NCI-H146 treated with DMSO at 0.1 percent for 48 hours (cell line): ENCODE results near the gene CRYAA.
"Not testable (repeated sequence)": the region's sequence is repeated elsewhere in the genome, so short reads cannot be mapped to it uniquely, and the experiment has no call there.

Experiments used
- DNase-seq: peaks from one replicate; lab custom pipeline; 2025; ENCODE audit not compliant: unreplicated experiment; lab: John Stamatoyannopoulos, UW

The CRYAA gene

DNA sequence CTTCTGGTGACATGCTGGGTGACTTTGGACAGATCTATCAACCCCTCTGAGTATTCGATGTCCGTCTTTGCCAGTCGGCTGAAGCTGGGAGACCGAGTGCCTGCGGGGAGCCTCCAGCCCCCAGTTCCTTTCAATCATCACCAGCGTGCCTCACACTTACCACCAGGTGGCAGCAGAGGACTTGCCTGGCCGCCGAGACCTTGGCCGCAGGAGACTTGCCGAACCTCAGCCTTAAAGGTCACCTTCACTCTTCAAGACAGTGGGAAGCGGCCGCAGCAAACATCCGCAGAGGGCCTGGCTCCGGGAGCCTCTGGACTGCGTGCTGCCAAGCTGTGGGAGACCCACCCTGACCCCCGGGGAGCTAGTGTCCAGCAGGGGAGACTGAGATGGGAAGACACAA is 7.8 kb downstream of the CRYAA start:
- DNase-seq: not testable (repeated sequence)

DNA sequence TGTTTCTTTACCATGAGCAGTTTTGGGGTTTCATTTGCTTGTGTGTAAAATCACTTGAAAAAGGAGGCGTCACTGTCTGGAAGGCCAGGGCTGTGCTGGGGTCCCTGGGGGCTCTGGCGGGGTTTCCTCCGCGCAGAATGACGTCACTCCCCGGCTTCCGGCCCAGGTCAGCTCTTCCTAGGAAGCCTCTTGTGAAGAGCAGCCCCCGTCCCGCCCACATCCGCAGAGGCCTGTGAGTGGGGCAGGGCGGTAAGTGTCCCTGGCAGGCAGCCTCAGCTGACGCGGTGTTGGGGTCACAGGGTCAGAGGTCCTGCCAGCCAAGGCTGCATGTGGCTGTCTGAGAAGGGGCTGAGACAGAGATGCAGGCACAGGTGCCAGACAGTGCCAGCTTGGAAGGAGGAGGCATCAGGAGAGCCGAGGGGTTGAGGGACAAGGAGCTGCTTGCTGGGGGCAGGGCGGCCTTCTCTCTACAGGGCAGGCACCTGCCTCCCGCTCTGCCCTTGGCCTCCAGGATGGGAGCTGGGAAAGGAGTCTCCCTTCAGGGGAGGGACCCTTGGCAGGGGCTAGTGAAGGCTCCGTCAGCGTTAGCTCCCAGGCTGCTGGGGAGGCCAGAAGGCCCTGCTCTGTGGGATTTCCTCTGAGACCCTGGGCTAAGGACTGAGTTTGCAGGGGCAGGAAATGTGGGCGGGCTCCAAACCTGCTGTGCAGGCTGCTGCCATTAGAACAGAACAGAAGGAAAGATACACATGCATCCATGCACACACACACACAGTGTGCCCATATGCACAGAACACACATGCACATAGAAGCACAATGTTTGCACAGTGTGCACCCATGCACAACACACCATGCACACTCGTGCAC is 8.5 kb downstream of the CRYAA start:
- not testable (repeated sequence) for DNase-seq

DNA sequence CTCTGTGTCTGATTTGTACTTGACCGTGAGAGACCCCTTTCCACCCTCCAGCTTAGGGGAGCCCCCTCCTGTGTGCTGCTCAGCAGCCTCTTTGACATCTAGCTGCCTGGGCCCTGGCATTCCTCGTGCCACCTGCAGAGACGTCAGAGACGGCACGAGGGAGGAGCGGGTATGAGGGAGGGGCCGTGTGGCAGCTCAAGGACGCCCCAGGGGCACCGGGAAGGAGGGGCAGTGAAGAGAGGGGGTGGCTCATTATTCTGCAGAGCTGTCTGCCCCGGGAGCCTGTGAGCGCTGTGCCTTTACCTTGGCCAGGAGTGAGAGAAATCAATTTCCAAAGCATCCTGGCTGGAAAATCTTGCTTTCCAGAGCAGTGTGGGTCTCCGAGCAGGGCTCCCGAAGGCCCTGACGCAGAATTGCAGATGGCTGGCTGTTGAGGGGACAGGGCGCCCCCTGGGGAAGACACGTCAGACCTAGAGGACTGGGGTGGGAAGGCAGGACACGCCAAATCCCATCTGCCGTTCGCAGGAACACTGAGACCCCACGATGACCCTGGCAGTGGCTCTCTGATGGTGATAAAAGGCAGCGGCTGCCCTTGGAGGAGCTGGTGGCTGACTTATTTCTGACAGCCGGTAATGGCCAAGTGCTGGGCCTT is 9.5 kb downstream of the CRYAA start:
- DNase-seq: not testable (repeated sequence)

DNA sequence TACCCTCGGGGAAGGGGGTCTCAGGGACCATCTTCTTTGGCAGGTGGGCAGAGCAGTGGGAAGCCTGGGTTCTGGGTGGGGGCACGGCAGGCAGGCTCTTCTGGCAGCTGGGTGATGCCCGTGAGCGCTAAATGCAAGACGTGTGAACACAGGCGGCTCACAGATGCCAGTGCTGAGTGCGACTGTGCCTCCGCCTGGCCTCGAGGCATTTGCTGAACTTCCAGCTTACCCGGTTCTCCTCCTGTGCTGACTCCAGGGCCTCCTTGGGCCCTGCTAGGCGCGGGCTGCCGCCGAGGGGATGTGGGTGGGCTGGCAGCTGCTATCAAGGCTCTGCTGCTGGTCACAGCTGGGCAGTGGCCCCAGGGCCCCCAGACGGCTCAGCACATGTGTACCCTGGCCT is 12.2 kb downstream of the CRYAA start:
- not testable (repeated sequence) for DNase-seq

DNA sequence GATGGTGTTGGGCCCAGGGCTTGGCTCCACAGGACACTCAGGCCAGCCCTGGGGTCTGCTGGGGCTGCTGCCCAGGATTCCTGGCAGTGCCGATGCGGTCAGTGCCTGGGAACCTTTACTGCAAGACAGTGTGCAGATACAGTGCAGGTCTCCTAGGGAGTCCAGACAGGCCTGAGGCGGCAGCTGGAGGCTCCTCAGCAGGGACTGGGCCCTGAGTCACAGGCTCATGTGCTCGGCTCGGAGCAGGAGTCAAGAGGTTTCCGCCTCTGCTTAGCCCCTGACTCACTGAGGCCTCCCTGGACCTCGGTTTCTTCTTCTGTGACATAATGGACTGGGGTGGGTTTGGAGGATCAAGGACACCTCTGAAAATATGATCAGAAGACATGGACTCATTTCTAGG is 18.5 kb downstream of the CRYAA start:
- not testable (repeated sequence) for DNase-seq

DNA sequence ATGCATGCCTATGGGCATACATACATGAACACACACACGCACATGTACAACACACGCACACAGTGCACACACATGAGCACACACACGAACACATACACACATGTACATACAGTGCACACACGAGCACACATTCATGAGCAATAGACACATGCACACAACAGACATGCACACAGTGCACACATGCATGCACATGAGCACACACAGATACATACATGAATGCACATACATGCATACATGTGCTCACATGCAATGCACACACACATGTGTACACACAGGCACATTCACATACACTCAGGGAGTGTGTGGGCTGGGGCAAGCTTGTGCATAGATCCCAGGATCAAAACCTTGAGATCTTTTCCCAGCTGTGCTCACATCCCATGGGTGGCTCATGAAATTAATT is 18.9 kb downstream of the CRYAA start:
- DNase-seq: no peak

DNA sequence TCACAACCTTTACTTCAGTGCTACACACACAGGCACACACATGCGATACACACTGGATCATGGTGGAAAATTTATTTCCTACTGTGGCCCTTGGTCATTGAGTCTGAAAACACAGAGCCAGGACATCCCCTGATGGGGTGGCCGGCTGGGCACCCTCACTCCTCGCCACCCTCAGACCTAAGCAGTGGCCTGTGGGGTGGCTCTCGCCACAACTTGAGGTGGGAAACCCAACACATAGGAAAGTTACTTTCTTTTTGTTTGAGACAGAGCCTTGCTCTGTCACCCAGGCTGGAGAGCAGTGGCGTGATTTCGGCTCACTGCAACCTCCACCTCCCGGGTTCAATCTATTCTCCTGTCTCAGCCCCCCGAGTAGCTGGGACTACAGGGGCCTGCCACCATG is 19.4 kb downstream of the CRYAA start:
- DNase-seq: no peak

DNA sequence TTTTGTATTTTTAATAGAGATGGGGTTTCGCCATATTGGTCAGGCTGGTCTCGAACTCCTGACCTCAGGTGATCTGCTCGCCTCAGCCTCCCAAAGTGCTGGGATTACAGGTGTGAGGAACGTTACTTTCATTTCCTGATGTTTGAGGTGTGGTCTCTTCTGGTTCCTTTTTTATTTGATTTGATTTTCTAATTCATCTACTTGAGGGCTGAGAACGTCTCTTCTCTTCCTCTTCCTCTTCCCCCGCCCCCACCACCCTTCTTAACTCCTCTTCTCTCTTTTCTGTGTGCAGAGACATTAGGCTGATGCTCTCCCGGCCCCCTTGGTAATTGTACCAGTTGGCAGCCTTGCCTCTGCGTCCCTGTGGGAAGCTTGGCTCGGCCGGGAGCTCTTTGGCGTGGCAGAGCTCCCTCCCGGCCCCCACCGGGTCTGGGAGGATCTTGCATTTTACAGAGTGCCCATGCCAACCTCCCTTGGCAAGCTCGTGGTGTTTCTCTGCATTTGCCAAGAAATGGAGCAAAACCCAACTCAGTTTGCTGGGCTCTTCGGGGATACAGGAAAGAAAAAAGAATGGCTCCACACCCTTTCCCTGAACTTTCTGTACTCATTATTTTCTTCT is 19.9 kb downstream of the CRYAA start:
- DNase-seq: no peak

DNA sequence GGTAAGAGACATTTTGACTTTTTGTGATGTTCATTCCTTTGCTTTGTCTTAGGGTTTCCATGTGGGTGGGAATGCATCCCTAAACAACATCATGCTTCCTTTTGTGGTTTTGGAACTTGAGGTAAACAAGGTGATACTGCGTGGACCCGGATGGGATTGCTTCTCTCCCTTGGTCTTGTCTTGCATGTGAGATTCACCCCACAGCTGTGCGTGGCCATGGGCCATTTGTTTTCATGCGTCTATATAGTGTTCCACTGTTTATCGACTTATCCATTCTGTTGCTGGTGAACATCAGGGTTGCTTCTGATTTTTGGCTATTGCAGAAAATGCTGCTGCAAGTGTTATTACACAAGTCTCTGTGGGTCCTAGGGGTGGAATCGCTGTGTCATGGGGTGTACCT is 21.1 kb downstream of the CRYAA start:
- no peak for DNase-seq

DNA sequence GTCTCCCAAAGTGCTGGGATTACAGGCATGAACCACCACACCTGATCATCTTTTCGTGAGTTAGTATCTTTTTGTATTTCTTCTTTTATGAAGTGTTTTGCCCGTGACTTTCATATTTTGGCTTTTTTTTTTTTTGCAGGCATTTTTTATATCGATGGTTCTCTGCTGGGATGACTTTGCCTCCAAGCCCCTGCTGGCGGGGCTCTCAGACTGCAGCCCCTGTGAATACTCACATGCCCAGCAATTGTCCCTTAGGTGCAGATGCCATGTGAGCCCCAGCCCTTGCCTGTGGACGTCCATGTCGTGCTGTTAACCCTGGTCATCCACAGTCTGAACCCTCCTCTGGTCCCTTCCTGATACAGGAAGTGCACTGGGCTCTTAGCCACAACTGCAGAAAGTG is 21.7 kb downstream of the CRYAA start:
- no peak for DNase-seq

DNA sequence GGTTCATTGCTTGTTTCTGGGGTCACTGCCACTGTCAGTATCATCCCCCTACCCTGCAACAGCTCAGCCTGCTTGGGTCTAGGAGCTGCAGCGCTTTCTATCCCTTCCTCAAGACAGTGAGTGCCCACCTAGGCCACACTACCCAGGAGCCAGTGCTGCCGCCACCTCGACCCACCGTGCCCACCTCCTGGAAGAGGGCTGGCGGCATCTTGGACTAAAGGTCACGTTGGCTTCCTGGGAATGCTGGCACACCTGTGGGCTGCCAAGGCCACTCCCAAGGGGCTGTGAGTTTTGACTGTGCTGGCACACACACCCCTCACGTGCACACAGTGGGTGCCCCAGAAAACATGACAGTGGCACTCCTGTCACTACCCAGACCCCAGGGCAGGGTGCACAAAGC is 22.1 kb downstream of the CRYAA start:
- DNase-seq: no peak

DNA sequence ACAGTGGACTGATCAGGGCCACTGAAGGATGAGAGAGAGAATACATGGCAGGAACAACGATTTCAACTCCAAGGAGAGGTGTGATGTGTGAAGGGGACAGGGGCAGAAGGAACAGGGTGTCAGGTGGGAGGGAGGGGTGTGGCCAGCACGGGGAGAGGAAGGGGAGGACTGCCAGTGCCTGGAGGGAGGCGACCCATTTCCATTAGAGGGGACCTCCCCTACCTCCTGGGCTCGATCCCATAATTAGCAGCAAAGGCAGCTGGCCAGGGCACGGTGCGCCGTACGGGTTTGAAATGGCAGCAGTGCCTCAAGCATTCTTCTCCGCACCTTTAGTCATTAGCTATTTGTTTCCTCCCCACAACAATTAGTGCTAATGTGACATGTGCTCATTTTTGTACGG is 22.7 kb downstream of the CRYAA start:
- DNase-seq: no peak

DNA sequence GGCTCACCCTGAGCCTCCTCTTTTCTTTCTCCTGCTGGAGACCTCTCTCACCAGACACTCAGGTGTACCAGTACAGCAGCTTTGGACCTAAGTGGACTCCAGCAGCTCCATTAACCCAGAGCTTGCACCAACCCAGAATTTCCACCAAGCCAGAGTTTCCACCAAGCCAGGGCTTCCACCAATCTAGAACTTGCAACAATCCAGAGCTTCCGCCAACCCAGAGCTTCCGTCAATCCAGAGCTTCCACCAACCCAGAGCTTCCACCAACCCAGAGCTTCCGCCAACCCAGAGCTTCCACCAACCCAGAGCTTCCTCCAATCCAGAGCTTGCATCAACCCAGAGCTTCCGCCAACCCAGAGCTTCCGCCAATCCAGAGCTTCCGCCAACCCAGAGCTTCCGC is 23.2 kb downstream of the CRYAA start:
- no peak for DNase-seq

DNA sequence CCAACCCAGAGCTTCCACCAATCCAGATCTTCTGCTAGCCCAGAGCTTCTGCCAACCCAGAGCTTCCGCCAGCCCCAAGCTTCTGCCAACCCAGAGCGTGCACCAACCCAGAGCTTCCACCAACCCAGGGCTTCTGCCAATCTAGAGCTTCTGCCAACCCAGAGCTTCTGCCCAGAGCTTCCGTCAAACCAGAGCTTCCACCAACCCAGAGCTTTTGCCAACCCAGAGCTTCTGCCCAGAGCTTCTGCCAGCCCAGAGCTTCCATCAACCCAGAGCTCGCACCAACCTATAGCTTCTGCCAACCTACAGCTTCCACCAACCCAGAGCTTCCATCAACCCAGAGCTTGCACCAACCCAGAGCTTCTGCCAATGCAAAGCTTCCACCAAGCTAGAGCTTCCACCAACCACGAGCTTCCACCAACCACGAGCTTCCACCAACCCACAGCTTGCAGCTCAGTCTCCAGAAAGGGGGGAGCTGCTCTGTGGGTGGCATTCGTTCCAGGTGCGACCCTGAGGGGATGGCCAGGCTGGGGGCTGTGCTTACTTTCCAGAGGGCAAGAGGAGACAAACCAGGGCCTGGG is 23.8 kb downstream of the CRYAA start:
- no peak for DNase-seq

DNA sequence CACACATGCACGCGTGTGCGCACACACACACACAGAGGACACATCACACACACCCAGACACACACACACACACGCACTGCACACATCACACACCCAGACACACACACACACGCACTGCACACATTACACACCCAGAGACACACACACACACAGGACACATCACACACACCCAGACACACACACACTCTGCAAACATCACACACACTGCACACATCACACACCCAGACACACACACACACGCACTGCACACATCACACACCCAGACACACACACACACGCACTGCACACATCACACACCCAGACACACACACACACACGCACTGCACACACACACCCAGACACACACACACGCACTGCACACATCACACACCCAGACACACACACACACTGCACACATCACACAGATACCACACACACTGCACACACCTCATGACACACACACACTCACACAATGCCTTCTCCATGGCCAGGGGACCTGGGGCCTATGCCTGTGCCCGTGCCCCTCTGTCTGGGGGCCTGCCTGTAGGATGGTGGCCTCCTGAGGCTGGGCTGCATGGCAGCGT is 24.4 kb downstream of the CRYAA start:
- DNase-seq: no peak

DNA sequence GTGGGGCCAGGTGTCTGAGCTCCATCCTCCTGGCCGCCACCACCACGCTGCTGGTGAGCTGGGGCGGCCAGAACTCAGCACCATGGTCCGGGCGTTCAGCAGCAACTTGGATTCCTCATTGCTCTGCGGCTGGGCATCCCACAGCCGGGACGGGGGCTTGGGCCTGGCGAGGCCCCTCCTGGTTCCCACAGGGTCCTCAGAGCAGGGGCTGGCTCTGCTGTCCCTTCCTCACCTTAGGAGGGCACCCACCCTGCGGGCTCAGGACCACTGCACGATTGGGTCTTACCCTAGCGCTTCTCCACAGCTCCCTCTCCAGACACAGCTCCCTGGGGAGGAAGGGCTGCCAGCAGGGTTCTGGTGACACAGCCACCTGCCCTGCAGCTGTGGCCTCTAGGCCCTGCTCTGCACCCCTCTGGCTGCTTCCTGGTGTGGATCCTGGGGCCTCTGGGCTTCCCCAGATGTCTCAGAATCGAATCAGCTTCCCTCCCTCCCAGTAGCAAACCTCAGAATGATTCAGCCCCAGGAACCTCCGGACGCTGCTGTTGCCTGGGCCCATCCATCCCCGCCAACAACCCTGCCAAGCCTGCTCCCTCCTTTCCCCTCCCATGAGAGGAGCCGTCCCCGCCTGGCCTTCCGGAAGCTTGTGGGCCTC is 25.0 kb downstream of the CRYAA start:
- DNase-seq: no peak

DNA sequence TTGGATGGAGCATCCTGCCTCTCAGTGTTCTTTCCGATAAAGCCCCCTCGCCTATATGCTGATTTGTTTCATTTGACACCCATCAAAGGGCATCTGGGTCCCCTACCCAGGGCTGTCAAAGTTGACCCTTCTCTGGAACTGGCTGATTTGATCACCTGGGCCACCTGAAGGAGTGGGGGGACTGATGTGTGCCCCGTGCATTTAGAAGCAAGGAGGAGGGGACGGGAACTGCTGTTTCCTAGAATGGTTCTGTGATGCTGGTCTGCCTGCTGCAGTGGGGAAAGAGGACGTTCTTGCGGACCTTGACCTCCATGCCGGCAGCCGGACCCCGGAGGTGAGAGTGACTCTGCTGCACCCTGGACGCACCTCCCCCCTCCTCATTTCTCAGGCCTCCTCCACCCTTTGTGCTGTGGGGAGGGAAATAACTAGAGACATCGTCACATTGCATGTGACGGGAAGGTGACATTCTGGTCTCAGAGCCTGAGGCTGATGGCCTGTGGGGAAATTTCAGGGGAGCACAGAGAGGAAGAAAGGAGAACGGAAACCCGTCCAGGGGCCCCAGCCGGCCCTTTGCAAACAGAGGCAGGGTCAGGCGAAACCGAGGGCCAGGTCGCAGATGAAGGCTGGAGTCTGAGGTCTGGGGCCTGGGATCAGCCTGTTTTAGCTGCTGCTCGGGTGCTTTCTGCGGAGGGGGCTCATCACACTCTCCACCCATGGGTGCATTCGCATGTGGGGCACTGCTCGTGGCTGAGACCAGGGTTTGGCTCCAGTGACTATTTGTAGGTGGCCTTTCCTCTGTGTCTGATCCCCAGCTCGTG is 25.7 kb downstream of the CRYAA start:
- no peak for DNase-seq

DNA sequence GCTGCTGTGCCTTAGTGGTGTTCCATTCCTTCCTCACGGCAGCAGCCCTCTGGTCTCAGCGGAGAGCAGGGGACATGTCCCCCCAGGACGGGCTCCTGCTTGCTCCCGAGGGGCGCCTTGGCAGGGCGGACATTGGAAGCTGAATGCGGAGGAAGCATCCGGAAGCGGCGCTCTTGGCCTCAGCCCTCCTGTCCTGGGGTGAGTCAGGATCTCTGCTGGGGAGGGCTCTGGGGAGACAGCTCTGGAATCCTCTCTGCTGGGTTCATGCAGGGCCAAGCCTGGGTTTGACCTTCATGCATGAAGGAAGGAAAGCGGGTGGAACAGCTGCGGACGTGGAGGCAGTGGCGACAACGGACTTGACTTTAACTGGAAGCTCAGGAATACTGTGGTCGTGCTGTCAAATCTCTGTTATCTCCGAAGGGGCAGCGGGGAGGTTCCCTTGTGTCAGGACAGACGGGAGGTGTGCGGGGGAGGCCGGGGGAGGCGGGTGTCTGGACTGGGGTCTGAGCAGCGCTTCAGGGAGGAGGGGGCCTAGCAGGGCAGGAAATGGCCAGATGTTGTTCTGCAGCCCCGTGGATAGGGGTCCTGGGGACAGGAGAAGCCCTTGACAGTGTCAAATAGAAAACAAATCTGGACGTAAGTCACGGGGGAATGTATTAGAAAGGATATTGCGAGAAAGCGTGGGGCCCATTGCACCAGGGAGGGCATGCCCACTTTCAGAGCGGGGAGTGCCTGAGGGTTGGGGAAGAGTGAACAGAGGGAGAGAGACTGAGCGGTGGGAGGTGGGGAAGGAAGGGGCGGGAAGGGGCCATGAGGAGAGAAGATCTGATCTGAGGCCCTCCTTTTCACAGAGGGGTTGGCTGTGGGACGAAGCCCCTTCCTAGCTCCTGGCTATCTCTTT is 26.6 kb downstream of the CRYAA start:
- no peak for DNase-seq

DNA sequence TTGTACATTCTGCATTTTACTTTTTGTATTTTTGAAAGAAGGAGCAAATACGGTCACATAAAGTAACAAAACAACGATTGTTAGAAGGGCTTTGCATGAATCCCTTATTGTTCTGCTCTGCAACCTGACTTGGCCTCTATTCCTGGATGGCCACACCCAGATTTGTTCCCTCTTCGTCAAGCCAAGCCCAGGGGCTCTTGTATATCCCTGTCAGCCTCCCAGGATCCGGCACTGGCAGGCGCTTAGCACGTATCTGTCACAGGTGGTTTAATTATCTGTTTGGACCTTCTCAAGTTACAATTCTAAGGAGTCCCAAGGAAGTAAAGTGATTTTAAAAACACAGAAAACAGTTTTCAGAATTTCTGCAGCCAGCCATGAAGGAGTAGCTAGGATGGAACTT is 28.0 kb downstream of the CRYAA start:
- DNase-seq: no peak
